ENCODE data around the gene PTPRT. TPM values are rescaled to one million over a fixed set of nuclear protein-coding genes. Genes with fewer than 3 reads are reported as not detected.

Gene PTPRT
- total RNA-seq, 1 experiment from 2014 or later, result not detected

DNA sequence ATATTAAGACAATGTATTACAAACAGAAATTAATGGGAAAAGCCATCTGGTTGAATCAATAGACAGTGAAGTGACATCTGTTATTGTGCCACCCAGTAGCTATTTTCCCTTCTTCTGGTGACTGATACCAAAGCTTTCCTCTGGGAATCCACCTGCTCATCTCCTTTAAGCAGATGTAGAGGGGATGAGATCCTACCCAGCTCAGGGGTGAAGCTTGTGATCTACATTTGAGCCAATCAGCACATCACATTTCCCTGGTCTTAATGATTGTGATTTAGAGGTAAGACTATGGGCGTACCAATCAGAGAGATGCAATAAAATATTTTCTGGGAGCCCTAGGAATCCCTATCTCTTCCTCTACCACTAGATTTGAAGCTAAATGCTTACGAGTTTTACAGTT is 782.9 kb downstream of the PTPRT start (continued):
- TF ChIP-seq, protein P1, sequence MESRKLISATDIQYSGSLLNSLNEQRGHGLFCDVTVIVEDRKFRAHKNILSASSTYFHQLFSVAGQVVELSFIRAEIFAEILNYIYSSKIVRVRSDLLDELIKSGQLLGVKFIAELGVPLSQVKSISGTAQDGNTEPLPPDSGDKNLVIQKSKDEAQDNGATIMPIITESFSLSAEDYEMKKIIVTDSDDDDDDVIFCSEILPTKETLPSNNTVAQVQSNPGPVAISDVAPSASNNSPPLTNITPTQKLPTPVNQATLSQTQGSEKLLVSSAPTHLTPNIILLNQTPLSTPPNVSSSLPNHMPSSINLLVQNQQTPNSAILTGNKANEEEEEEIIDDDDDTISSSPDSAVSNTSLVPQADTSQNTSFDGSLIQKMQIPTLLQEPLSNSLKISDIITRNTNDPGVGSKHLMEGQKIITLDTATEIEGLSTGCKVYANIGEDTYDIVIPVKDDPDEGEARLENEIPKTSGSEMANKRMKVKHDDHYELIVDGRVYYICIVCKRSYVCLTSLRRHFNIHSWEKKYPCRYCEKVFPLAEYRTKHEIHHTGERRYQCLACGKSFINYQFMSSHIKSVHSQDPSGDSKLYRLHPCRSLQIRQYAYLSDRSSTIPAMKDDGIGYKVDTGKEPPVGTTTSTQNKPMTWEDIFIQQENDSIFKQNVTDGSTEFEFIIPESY (IDR thresholded peaks at IDR 0.05; ENCODE audit: extremely low read depth, insufficient replicate concordance, low read length), result no peak
- TF ChIP-seq EZH2 (IDR thresholded peaks at IDR 0.05) (no peak), JUND (IDR thresholded peaks at IDR 0.05) (no peak), ZFX (IDR thresholded peaks at IDR 0.05) (no peak)

DNA sequence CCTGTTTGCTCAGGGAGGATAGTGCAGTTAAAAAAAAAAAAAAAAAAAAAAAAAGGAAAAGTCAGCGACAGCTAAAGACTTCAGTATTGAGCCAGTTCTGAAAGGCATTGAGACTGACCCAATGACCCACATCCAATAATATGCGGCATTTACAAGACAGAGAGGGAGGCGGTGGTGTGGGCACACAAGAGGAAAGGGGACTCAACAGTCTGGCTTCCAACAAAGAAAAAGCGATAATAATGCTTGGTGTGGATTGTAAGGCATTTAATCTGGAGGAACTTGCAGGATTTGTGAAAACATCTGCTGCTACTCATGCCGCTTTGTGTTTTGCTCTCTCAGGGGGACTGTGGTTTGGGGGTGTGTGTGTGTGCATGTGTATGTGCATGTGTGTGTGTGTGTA is 787.3 kb downstream of the PTPRT start:
- Histone ChIP-seq H3K27me3 (ENCODE audit: insufficient read depth, low read length) (no peaks in the 10 kb centered on the region), H2AFZ (ENCODE audit: low read depth, low read length, poor library complexity, severe bottlenecking) (no peak overlapping the region), H3K36me3 (ENCODE audit: control insufficient read depth in 1 of 2, insufficient read depth in 2 of 2, low read length in 2 of 2) (no peaks in the 10 kb centered on the region), H3K9ac (ENCODE audit: low read length) (no peak overlapping the region), H3K27ac (ENCODE audit: low read depth, low read length) (no peak overlapping the region), H3K4me3 (replicated peaks in 1 of 2; ENCODE audit: low read depth in 1 of 2, low read length in 2 of 2) (no peak overlapping the region), H3K9me3 (ENCODE audit: control insufficient read depth in 1 of 2, insufficient read depth in 1 of 2, low read depth in 1 of 2, low read length in 2 of 2) (peaks cover 19 to 25% of the 10 kb centered on the region in 2 experiments; a peak in 2 of 4 replicates), H3K4me1 (ENCODE audit: control insufficient read depth in 1 of 2, insufficient read depth in 2 of 2, low read length in 2 of 2) (no peaks in the 10 kb centered on the region), H3K4me2 (ENCODE audit: low read length) (no peak overlapping the region), H3K79me2 (ENCODE audit: insufficient read depth, low read length) (no peaks in the 10 kb centered on the region), H3K9me2 (ENCODE audit: insufficient read depth) (no peaks in the 10 kb centered on the region), H4K20me1 (ENCODE audit: insufficient read depth) (no peaks in the 10 kb centered on the region)
- intact Hi-C loops (cut with micrococcal nuclease), result no loop called here
- no TSS peak for BruUV-seq (replicated peaks)
- TF ChIP-seq JUND (IDR thresholded peaks at IDR 0.05) (no peak), POLR2A (IDR thresholded peaks at IDR 0.05; ENCODE audit: borderline replicate concordance, extremely low read depth, insufficient read depth, insufficient read length) (no peak), SP1 (IDR thresholded peaks at IDR 0.05; ENCODE audit: low read depth) (no peak), ELF1 (IDR thresholded peaks at IDR 0.05; ENCODE audit: borderline replicate concordance, low read depth) (no peak), FOSL1 (IDR thresholded peaks at IDR 0.05; ENCODE audit: low read depth) (no peak), EZH2phosphoT487 (IDR thresholded peaks at IDR 0.05; ENCODE audit: borderline replicate concordance) (no peak), POLR2AphosphoS5 (IDR thresholded peaks at IDR 0.05; ENCODE audit: low read depth, low read length) (no peak), ZFX (IDR thresholded peaks at IDR 0.05) (no peak), SRF (IDR thresholded peaks at IDR 0.05; ENCODE audit: low read depth) (no peak), RAD21 (IDR thresholded peaks at IDR 0.05; ENCODE audit: low read depth) (no peak), CEBPB (IDR thresholded peaks at IDR 0.05; ENCODE audit: low read depth) (no peak)
- TF ChIP-seq, protein P2, sequence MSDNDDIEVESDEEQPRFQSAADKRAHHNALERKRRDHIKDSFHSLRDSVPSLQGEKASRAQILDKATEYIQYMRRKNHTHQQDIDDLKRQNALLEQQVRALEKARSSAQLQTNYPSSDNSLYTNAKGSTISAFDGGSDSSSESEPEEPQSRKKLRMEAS (IDR thresholded peaks at IDR 0.05), result no peak
- TF ChIP-seq, protein P1 (IDR thresholded peaks at IDR 0.05; ENCODE audit: extremely low read depth, insufficient replicate concordance, low read length), result no peak
- CTCF ChIA-PET, result no interaction called here
- no peak for ATAC-seq
- RAD21 ChIA-PET (ENCODE audit: low non-redundant PET in 1 of 2, low total read pairs in 2 of 2, uncharacterized antibody in 2 of 2, unreplicated experiment in 2 of 2), result no interaction called here
- DNase-seq (ENCODE audit: low read depth, low spot score), result no peak
- POLR2A ChIA-PET, result no interaction called here

Measured in HCT116 (cell line).